ENCODE measurements around the gene CHPF.

CHPF gene

DNA sequence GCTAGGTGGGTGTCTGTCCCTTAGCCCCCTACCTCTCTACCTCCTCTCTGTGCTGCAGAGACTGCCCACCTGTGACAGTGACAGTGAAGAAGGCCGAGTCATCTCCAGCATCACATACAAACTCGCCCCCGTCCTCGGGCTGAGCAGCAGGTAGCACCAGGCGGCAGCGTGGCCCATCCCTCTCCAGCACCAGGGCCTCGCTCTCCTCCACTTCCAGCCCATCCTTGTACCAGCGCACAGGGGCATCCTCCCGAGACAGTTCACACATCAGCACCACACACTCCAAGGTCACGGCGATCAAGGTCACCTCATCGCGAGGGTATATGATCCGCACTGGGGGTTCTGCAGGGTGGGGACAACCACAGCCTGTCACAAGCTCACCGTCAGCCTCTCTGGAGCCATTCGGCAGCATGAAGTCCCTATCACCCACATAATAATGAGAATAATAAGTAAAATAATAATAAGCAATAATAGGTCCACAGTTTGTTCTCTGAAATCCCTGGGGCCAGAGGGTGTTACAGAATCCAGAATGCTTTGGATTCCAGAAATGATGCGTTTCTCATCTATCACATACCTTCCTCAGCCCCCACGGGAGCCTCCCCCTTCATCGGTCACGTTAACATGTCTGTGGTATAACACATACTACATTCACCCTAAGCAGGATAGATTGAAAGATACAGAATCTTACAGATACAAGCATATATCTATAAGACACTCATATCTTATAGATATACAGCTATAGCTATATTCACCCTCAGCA is 15.7 kb upstream of the CHPF start:
- POLR2A ChIA-PET = interaction anchor here (0.7 to 3.7 kb wide), 2 partner anchors 12 to 33 kb away, joined by 3 to 18 read pairs; partner anchors contain the start of genes INHA and OBSL1
- CTCF ChIA-PET = interaction anchor here (0.5 to 2.5 kb wide), 23 partner anchors 8 to 834 kb away, joined by 3 to 32 read pairs (median 4); partner anchors contain the start of genes OBSL1 and STK11IP
- TF ChIP-seq MEIS1 (CRISPR knock-in tag; IDR thresholded peaks at IDR 0.05; ENCODE audit: borderline replicate concordance) = no peak
- TF ChIP-seq SP7 (tag by site-specific recombination; IDR thresholded peaks at IDR 0.05) = no peak
- no peak for TF ChIP-seq ZNF514 (tag by site-specific recombination; IDR thresholded peaks at IDR 0.05)
- TF ChIP-seq ZNF292 (tag by site-specific recombination; IDR thresholded peaks at IDR 0.05; ENCODE audit: borderline replicate concordance, low read depth) = no peak
- TF ChIP-seq KLF16 (tag by site-specific recombination; IDR thresholded peaks at IDR 0.05) = no peak
- TF ChIP-seq ZNF639 (tag by site-specific recombination; IDR thresholded peaks at IDR 0.05) = no peak
- TF ChIP-seq ZNF837 (tag by site-specific recombination; IDR thresholded peaks at IDR 0.05) = no peak
- TF ChIP-seq, protein P1, sequence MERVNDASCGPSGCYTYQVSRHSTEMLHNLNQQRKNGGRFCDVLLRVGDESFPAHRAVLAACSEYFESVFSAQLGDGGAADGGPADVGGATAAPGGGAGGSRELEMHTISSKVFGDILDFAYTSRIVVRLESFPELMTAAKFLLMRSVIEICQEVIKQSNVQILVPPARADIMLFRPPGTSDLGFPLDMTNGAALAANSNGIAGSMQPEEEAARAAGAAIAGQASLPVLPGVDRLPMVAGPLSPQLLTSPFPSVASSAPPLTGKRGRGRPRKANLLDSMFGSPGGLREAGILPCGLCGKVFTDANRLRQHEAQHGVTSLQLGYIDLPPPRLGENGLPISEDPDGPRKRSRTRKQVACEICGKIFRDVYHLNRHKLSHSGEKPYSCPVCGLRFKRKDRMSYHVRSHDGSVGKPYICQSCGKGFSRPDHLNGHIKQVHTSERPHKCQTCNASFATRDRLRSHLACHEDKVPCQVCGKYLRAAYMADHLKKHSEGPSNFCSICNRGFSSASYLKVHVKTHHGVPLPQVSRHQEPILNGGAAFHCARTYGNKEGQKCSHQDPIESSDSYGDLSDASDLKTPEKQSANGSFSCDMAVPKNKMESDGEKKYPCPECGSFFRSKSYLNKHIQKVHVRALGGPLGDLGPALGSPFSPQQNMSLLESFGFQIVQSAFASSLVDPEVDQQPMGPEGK (tag by site-specific recombination; IDR thresholded peaks at IDR 0.05) = no peak
- no peak for TF ChIP-seq ZNF76 (tag by site-specific recombination; IDR thresholded peaks at IDR 0.05; ENCODE audit: borderline replicate concordance, low read depth)
- no peak for TF ChIP-seq ZNF155 (tag by site-specific recombination; IDR thresholded peaks at IDR 0.05)
- H3K9me3 ChIP-seq (ENCODE audit: control insufficient read depth, insufficient read depth, low read depth, low read length) = no peaks in the 10 kb centered on the region
- H3K4me3 ChIP-seq (ENCODE audit: low read depth, low read length) = no peak overlapping the region
- H3K27ac ChIP-seq (ENCODE audit: extremely low read depth, low read depth, low read length) = no peak overlapping the region
- H3K4me1 ChIP-seq (ENCODE audit: control insufficient read depth, insufficient read depth, low read length) = no peaks in the 10 kb centered on the region
- H3K36me3 ChIP-seq (ENCODE audit: control insufficient read depth in 2 of 2, insufficient read depth in 1 of 2, low read length in 2 of 2) = peaks cover 0 to 73% of the 10 kb centered on the region in 2 experiments; a peak in 2 of 3 replicates

- TF ChIP-seq ZNF18 (tag by site-specific recombination; IDR thresholded peaks at IDR 0.05) (no peak), ZFP3 (tag by site-specific recombination; IDR thresholded peaks at IDR 0.05; ENCODE audit: low read depth) (no peak), ZSCAN16 (tag by site-specific recombination; IDR thresholded peaks at IDR 0.05) (no peak), YY2 (tag by site-specific recombination; IDR thresholded peaks at IDR 0.05) (no peak)
- TF ChIP-seq, protein P2, sequence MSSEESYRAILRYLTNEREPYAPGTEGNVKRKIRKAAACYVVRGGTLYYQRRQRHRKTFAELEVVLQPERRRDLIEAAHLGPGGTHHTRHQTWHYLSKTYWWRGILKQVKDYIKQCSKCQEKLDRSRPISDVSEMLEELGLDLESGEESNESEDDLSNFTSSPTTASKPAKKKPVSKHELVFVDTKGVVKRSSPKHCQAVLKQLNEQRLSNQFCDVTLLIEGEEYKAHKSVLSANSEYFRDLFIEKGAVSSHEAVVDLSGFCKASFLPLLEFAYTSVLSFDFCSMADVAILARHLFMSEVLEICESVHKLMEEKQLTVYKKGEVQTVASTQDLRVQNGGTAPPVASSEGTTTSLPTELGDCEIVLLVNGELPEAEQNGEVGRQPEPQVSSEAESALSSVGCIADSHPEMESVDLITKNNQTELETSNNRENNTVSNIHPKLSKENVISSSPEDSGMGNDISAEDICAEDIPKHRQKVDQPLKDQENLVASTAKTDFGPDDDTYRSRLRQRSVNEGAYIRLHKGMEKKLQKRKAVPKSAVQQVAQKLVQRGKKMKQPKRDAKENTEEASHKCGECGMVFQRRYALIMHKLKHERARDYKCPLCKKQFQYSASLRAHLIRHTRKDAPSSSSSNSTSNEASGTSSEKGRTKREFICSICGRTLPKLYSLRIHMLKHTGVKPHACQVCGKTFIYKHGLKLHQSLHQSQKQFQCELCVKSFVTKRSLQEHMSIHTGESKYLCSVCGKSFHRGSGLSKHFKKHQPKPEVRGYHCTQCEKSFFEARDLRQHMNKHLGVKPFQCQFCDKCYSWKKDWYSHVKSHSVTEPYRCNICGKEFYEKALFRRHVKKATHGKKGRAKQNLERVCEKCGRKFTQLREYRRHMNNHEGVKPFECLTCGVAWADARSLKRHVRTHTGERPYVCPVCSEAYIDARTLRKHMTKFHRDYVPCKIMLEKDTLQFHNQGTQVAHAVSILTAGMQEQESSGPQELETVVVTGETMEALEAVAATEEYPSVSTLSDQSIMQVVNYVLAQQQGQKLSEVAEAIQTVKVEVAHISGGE (tag by site-specific recombination; conservative IDR thresholded peaks at IDR 0.05; ENCODE audit: low read depth) = no peak
- Histone ChIP-seq H3K4me1 (ENCODE audit: control insufficient read depth, insufficient read depth, low read length) (no peaks in the 10 kb centered on the region), H3K27ac (ENCODE audit: extremely low read depth, low read depth, low read length) (no peak overlapping the region), H3K36me3 (ENCODE audit: control insufficient read depth in 2 of 2, insufficient read depth in 1 of 2, low read length in 2 of 2) (peaks cover 0 to 60% of the 10 kb centered on the region in 2 experiments; a peak in 2 of 3 replicates), H3K9me3 (ENCODE audit: control insufficient read depth, insufficient read depth, low read depth, low read length) (no peaks in the 10 kb centered on the region), H3K4me3 (ENCODE audit: low read depth, low read length) (no peak overlapping the region)
- ChIA-PET POLR2A (interaction anchor here (1.5 to 2.4 kb wide), 2 partner anchors 13 to 14 kb away, joined by 5 to 10 read pairs; partner anchors contain the start of genes CHPF, INHA, OBSL1 and TMEM198), CTCF (interaction anchor here (0.7 to 2.4 kb wide), 3 partner anchors 61 to 856 kb away, joined by 4 to 7 read pairs (median 5); no protein-coding TSS in a partner anchor)
Measured at GRCh38 chr2:219557791-219558785, 14.5 kb upstream of the CHPF start.

Measured in HEK293 (cell line).